Thoracic aorta (tissue), 2 donors: ENCODE measurements around the gene RPH3AL. TPM values are rescaled to one million over a fixed set of nuclear protein-coding genes. Genes with fewer than 3 reads are reported as not detected.

Experiments used
- ATAC-seq: fragments of 150-250 bp; one replicate; pipeline ENCODE4 v1.8.0; 2017; ENCODE audit warnings: low read depth; ENCODE audit not compliant: insufficient number of reproducible peaks, low FRiP score
- DNase-seq: peaks from one replicate; pipeline ENCODE4 v3.0.0-alpha.2; 2020; ENCODE audit warnings: low spot score
- H3K27ac ChIP-seq, 2 donors: fragments of 200-600 bp; sonication (generic); 1 replicate in 1 of 2; 2 replicates in 1 of 2; pipeline ENCODE4 v1.5.1; 2016; ENCODE audit warnings: mild to moderate bottlenecking in 2 of 2, moderate library complexity in 2 of 2
- H3K27me3 ChIP-seq: fragments of 200-600 bp; sonication (generic); replicated peaks from 2 replicates; pipeline ENCODE4 v1.6.0; 2016; ENCODE audit warnings: mild to moderate bottlenecking; ENCODE audit not compliant: insufficient read depth
- H3K36me3 ChIP-seq: fragments of 200-600 bp; sonication (generic); one replicate; pipeline ENCODE4 v1.5.1; 2016
- H3K4me1 ChIP-seq, 2 donors: fragments of 200-600 bp; sonication (generic); 1 replicate in 1 of 2; 2 replicates in 1 of 2; pipeline versions ENCODE4 v1.5.1 to v1.6.0; 2016; ENCODE audit warnings: low read depth in 2 of 2, mild to moderate bottlenecking in 1 of 2; ENCODE audit not compliant: control insufficient read depth in 1 of 2
- H3K4me3 ChIP-seq: fragments of 200-600 bp; sonication (generic); 2 replicates; pipeline ENCODE4 v1.5.1; 2016; ENCODE audit warnings: mild to moderate bottlenecking
- H3K9me3 ChIP-seq: fragments of 200-600 bp; sonication (generic); 2 replicates; pipeline ENCODE4 v1.5.1; 2016
- CTCF ChIP-seq: fragments of 200-600 bp; sonication (generic); IDR thresholded peaks from one replicate; pipeline ENCODE4 v1.5.1; 2019; ENCODE audit warnings: antibody characterized with exemption
- total RNA-seq, 2 donors: library from RNA; depleted of rRNA; stranded (reverse); fragments of >200 nt; gene quantifications; one replicate each; pipeline versions ENCODE4 v1.1.0 to v1.2.3, GENCODE V29; 2016

The RPH3AL gene
- 10 to 100 TPM in 1 of 2 donors, 1 to 10 TPM in 1; 6.5 to 33.1 TPM for total RNA-seq

GRCh38 chr17:352421-353212, at the start of gene RPH3AL:
Gene RPH3AL, minus strand, starts transcription at chr17:352807. Its CDS starts 25,264 bp downstream, at chr17:327543.
- DNase-seq = no peak
- TF ChIP-seq CTCF = no peak
- Histone ChIP-seq H3K27me3 (no peaks in the 10 kb centered on the region), H3K27ac (peak within 1 kb of the TSS in 1 of 2 donors; percentile 52), H3K4me1 (peaks cover 0 to 10% of the 10 kb centered on the region in 2 donors), H3K36me3 (no peaks in the 10 kb centered on the region), H3K9me3 (no peaks in the 10 kb centered on the region), H3K4me3 (no peak within 1 kb of the TSS)
- no peak for ATAC-seq

- no peaks in the 10 kb centered on the region for H3K4me1 ChIP-seq
- ATAC-seq (no peak), DNase-seq (no peak)
- H3K27me3 ChIP-seq = no peaks in the 10 kb centered on the region
- TF ChIP-seq CTCF = no peak
- H3K4me3 ChIP-seq = no peak overlapping the region
- no peaks in the 10 kb centered on the region for H3K9me3 ChIP-seq
- no peaks in the 10 kb centered on the region for H3K36me3 ChIP-seq
- no peak overlapping the region for H3K27ac ChIP-seq
Measured at GRCh38 chr17:400257-400656, 47.6 kb upstream of the RPH3AL start.

GRCh38 chr17:396788-397187, 44.2 kb upstream of the RPH3AL start:
- H3K27me3 ChIP-seq = no peaks in the 10 kb centered on the region
- H3K9me3 ChIP-seq = no peaks in the 10 kb centered on the region
- no peak for TF ChIP-seq CTCF
- H3K27ac ChIP-seq = no peak overlapping the region
- no peak for DNase-seq
- H3K4me1 ChIP-seq = no peaks in the 10 kb centered on the region
- no peak for ATAC-seq
- H3K4me3 ChIP-seq = no peak overlapping the region
- H3K36me3 ChIP-seq = no peaks in the 10 kb centered on the region

- TF ChIP-seq CTCF = no peak
- no peak overlapping the region for H3K4me3 ChIP-seq
- DNase-seq (no peak), ATAC-seq (no peak)
- no peak overlapping the region for H3K27ac ChIP-seq
- no peaks in the 10 kb centered on the region for H3K27me3 ChIP-seq
- no peaks in the 10 kb centered on the region for H3K4me1 ChIP-seq
- H3K9me3 ChIP-seq = no peaks in the 10 kb centered on the region
- no peaks in the 10 kb centered on the region for H3K36me3 ChIP-seq
Measured at GRCh38 chr17:395974-396373, 43.4 kb upstream of the RPH3AL start.

GRCh38 chr17:395179-395578, 42.6 kb upstream of the RPH3AL start:
- TF ChIP-seq CTCF = no peak
- Histone ChIP-seq H3K4me1 (no peaks in the 10 kb centered on the region), H3K9me3 (no peaks in the 10 kb centered on the region), H3K4me3 (no peak overlapping the region), H3K27me3 (no peaks in the 10 kb centered on the region), H3K36me3 (no peaks in the 10 kb centered on the region), H3K27ac (no peak overlapping the region)
- no peak for ATAC-seq
- no peak for DNase-seq
